ENCODE results near the gene ESYT3.

DNA sequence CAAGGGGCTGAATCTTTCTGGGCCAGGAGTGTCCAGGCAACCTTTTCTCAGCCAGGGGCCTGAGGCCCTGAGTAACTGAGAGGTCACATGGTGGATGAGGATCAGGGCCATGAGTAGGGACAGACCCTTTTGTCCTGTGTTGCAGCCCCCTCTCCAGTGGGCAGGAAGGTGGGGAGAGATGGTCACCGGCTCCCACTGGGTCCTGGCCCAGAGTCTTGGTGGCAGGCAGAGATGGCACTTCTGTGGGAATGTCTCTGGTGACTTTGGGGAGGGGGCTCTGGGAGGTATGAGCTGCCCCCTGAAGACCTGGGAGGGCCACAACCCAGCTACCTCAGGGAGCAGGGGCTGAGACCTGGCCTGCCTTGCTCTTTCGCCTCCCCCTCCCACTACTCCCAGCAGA is 6.8 kb downstream of the ESYT3 start:
- no peak for TF ChIP-seq POLR2A (IDR thresholded peaks at IDR 0.05)
- TF ChIP-seq, protein P1, sequence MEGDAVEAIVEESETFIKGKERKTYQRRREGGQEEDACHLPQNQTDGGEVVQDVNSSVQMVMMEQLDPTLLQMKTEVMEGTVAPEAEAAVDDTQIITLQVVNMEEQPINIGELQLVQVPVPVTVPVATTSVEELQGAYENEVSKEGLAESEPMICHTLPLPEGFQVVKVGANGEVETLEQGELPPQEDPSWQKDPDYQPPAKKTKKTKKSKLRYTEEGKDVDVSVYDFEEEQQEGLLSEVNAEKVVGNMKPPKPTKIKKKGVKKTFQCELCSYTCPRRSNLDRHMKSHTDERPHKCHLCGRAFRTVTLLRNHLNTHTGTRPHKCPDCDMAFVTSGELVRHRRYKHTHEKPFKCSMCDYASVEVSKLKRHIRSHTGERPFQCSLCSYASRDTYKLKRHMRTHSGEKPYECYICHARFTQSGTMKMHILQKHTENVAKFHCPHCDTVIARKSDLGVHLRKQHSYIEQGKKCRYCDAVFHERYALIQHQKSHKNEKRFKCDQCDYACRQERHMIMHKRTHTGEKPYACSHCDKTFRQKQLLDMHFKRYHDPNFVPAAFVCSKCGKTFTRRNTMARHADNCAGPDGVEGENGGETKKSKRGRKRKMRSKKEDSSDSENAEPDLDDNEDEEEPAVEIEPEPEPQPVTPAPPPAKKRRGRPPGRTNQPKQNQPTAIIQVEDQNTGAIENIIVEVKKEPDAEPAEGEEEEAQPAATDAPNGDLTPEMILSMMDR (IDR thresholded peaks at IDR 0.05) = no peak
